Measurements from ENCODE around the gene PISD. TPM values are rescaled to one million over a fixed set of nuclear protein-coding genes. Genes with fewer than 3 reads are reported as not detected.

The PISD gene
- total RNA-seq, 2 donors from 2014 or later = 35.1 to 91.2 TPM

GRCh38 chr22:31586137-31586920 lies 75.7 kb downstream of the PISD start:
- Histone ChIP-seq H3K9me3 (no peaks in the 10 kb centered on the region), H3K4me1 (replicated peaks) (no peaks in the 10 kb centered on the region), H3K36me3 (no peaks in the 10 kb centered on the region), H3K27me3 (replicated peaks; ENCODE audit: insufficient read depth) (no peaks in the 10 kb centered on the region), H3K27ac (peak overlapping the region; percentile 32 to 37), H3K4me3 (no peak overlapping the region)
- no peak for DNase-seq (ENCODE audit: low spot score)
- intact Hi-C loops (cut with DNase I) = no loop called here
- no peak for TF ChIP-seq POLR2A (IDR thresholded peaks at IDR 0.05)
- peak; percentile 45 for TF ChIP-seq POLR2AphosphoS5 (IDR thresholded peaks at IDR 0.05)
- 68% methylated on average over 7 of the region's 7 CpGs for WGBS

DNA sequence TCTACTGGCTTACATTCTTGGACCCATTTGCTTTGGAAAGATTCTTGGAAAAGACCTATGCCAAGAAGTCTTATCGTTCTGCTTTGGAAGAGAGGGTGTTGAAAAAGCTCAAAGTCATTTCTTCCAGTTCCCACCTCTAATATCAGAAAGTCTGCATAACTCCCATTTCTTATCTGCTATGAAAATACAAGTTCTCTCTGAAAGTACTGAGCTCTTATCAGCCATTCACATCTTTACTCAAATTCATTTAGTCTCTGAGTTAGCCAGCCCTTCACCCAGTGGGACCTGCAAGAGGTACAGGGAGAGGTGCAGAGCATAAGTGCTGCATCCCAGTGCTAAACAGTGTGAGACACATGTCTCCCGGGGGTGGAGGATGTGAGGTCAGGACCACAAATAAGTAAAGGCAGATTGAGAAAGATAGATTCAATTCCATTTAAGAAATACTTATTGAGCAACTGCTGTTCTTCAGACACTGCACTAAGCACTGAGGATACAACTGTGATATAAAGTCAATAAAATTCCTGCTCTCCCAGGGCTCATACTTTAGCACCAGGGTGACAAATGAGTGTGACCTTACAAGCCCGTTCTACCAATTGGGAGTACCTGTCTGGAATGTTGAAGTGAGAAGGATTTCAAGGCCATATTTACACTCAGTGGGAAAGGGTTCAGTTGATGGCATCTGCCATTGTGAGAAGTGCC lies 76.7 kb downstream of the PISD start:
- Histone ChIP-seq H3K4me1 (replicated peaks) (no peaks in the 10 kb centered on the region), H3K36me3 (no peaks in the 10 kb centered on the region), H3K27me3 (replicated peaks; ENCODE audit: insufficient read depth) (no peaks in the 10 kb centered on the region), H3K27ac (peak overlapping the region in 1 of 2 donors; percentile 32), H3K4me3 (no peak overlapping the region), H3K9me3 (no peaks in the 10 kb centered on the region)
- intact Hi-C loops (cut with DNase I) = no loop called here
- TF ChIP-seq POLR2A (IDR thresholded peaks at IDR 0.05) (no peak), POLR2AphosphoS5 (IDR thresholded peaks at IDR 0.05) (no peak)
- TF ChIP-seq, protein P1, sequence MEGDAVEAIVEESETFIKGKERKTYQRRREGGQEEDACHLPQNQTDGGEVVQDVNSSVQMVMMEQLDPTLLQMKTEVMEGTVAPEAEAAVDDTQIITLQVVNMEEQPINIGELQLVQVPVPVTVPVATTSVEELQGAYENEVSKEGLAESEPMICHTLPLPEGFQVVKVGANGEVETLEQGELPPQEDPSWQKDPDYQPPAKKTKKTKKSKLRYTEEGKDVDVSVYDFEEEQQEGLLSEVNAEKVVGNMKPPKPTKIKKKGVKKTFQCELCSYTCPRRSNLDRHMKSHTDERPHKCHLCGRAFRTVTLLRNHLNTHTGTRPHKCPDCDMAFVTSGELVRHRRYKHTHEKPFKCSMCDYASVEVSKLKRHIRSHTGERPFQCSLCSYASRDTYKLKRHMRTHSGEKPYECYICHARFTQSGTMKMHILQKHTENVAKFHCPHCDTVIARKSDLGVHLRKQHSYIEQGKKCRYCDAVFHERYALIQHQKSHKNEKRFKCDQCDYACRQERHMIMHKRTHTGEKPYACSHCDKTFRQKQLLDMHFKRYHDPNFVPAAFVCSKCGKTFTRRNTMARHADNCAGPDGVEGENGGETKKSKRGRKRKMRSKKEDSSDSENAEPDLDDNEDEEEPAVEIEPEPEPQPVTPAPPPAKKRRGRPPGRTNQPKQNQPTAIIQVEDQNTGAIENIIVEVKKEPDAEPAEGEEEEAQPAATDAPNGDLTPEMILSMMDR (IDR thresholded peaks at IDR 0.05) = no peak
- DNase-seq (ENCODE audit: low spot score) = no peak
- WGBS = 50% methylated on average over 3 of the region's 3 CpGs

- Histone ChIP-seq H3K4me1 (replicated peaks) (no peaks in the 10 kb centered on the region), H3K27ac (no peak overlapping the region), H3K9me3 (no peaks in the 10 kb centered on the region), H3K36me3 (no peaks in the 10 kb centered on the region), H3K4me3 (no peak overlapping the region), H3K27me3 (replicated peaks; ENCODE audit: insufficient read depth) (no peaks in the 10 kb centered on the region)
- no peak for DNase-seq (ENCODE audit: low spot score)
- TF ChIP-seq, protein P1 (IDR thresholded peaks at IDR 0.05) = no peak
- TF ChIP-seq POLR2AphosphoS5 (IDR thresholded peaks at IDR 0.05) = no peak
- intact Hi-C loops (cut with DNase I) = no loop called here
- WGBS = 88% methylated on average over 5 of the region's 5 CpGs
These were observed 77.2 kb downstream of the PISD start for GRCh38 chr22:31584804-31585160.

DNA sequence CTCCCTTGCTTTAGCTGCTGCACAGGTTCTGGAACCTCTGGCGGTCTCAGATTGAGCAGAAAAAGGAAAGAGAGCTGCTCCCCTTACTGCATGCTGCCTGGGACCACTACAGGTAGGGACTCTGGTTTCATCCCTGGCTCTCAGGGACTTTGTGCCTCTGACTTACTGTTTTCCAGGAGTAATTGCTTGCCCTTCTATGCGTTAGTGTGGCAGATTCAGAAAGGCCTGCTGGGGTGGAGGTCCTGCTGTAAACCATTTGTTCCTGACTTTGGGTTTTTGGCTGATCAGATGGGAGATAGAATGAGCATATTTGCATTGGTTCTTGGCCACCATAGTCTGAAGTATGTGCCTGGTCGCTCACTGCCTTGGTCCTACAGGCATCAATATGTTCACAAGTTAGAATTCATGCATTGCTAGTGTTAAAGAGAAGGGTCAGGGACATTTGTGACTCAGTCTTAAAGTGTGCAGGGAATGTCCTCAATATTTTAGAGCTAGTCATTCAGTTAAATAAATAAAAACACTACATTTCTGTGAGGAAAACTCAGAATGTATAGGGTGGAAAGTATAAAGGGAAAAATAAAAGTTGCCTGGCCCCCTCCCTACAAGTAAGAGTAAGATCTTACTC lies 78.0 kb downstream of the PISD start:
- Histone ChIP-seq H3K27me3 (replicated peaks; ENCODE audit: insufficient read depth) (no peaks in the 10 kb centered on the region), H3K4me3 (no peak overlapping the region), H3K27ac (no peak overlapping the region), H3K36me3 (no peaks in the 10 kb centered on the region), H3K9me3 (no peaks in the 10 kb centered on the region), H3K4me1 (replicated peaks) (no peaks in the 10 kb centered on the region)
- intact Hi-C loops (cut with DNase I) = no loop called here
- no peak for DNase-seq (ENCODE audit: low spot score)
- TF ChIP-seq, protein P1 (IDR thresholded peaks at IDR 0.05) = no peak
- TF ChIP-seq POLR2AphosphoS5 (IDR thresholded peaks at IDR 0.05) (no peak), POLR2A (IDR thresholded peaks at IDR 0.05) (no peak)
- WGBS = 83% methylated on average over 3 of the region's 3 CpGs

- WGBS = 50% methylated on average over 1 of the region's 1 CpG
- no peaks in the 10 kb centered on the region for H3K36me3 ChIP-seq
- TF ChIP-seq, protein P1 (IDR thresholded peaks at IDR 0.05) = no peak
- TF ChIP-seq POLR2AphosphoS5 (IDR thresholded peaks at IDR 0.05) (peak; percentile 91), POLR2A (IDR thresholded peaks at IDR 0.05) (peak; percentile 15)
These were observed 82.2 kb downstream of the PISD start for GRCh38 chr22:31579835-31580242.

More at GRCh38 chr22:31579835-31580242, 82.2 kb downstream of the PISD start:
- Histone ChIP-seq H3K27me3 (replicated peaks; ENCODE audit: insufficient read depth) (no peaks in the 10 kb centered on the region), H3K9me3 (no peaks in the 10 kb centered on the region), H3K4me1 (replicated peaks) (no peaks in the 10 kb centered on the region), H3K4me3 (no peak overlapping the region), H3K27ac (peak overlapping the region; percentile 72 to 82)
- DNase-seq (ENCODE audit: low spot score) = peak; percentile 75
- intact Hi-C loops (cut with DNase I) = no loop called here
